Trophoblast cell (in vitro differentiated cells and primary cell): Measurements from ENCODE around the gene KIRREL3.

Experiments used
- DNase-seq, 2 donors: peaks; one replicate each; pipeline ENCODE4 v3.0.0-alpha.2; 2016
- H2AFZ ChIP-seq: 2 replicates; pipeline ENCODE4 v1.6.1; 2013; ENCODE audit warnings: low read length, moderate library complexity, mild to moderate bottlenecking; ENCODE audit not compliant: insufficient read depth, poor library complexity
- H2AK5ac ChIP-seq: 2 replicates; pipeline ENCODE4 v1.6.1; 2013; ENCODE audit warnings: mild to moderate bottlenecking, low read length
- H2BK120ac ChIP-seq: 2 replicates; pipeline ENCODE4 v1.6.1; 2013; ENCODE audit warnings: low read length, mild to moderate bottlenecking, moderate library complexity; ENCODE audit not compliant: insufficient read depth, poor library complexity
- H2BK12ac ChIP-seq: 2 replicates; pipeline ENCODE4 v1.6.1; 2013; ENCODE audit warnings: mild to moderate bottlenecking, low read length, moderate library complexity
- H2BK5ac ChIP-seq: 2 replicates; pipeline ENCODE4 v1.6.1; 2013; ENCODE audit warnings: low read length, low read depth, moderate library complexity, mild to moderate bottlenecking; ENCODE audit not compliant: poor library complexity
- H3K14ac ChIP-seq: 2 replicates; pipeline ENCODE4 v1.6.1; 2013; ENCODE audit warnings: mild to moderate bottlenecking, low read length
- H3K18ac ChIP-seq: 2 replicates; pipeline ENCODE4 v1.6.1; 2013; ENCODE audit warnings: mild to moderate bottlenecking, low read length
- H3K23ac ChIP-seq: 2 replicates; pipeline ENCODE4 v1.6.1; 2013; ENCODE audit warnings: low read length
- H3K27ac ChIP-seq: 2 replicates; pipeline ENCODE4 v1.5.1; 2013; ENCODE audit warnings: low read depth, mild to moderate bottlenecking, inconsistent platforms, low read length, moderate library complexity
- H3K27me3 ChIP-seq: 2 replicates; pipeline ENCODE4 v1.6.1; 2013; ENCODE audit warnings: inconsistent platforms, mild to moderate bottlenecking, low read length, moderate library complexity; ENCODE audit not compliant: insufficient read depth
- H3K36me3 ChIP-seq, 2 experiments: 1 replicate in 1 of 2; 2 replicates in 1 of 2; pipeline ENCODE4 v1.6.1; 2013; ENCODE audit warnings: low read length in 2 of 2, mild to moderate bottlenecking in 2 of 2, moderate library complexity in 1 of 2; ENCODE audit not compliant: insufficient read depth in 2 of 2, control insufficient read depth in 1 of 2
- H3K4ac ChIP-seq: 2 replicates; pipeline ENCODE4 v1.6.1; 2013; ENCODE audit warnings: low read depth, mild to moderate bottlenecking, low read length, moderate library complexity
- H3K4me1 ChIP-seq, 2 experiments: 1 replicate in 1 of 2; 2 replicates in 1 of 2; pipeline ENCODE4 v1.6.1; 2013; ENCODE audit warnings: low read length in 2 of 2, mild to moderate bottlenecking in 2 of 2, moderate library complexity in 1 of 2; ENCODE audit not compliant: insufficient read depth in 2 of 2, control insufficient read depth in 1 of 2
- H3K4me2 ChIP-seq: 2 replicates; pipeline ENCODE4 v1.6.1; 2013; ENCODE audit warnings: inconsistent platforms, mild to moderate bottlenecking, low read length, moderate library complexity
- H3K4me3 ChIP-seq: 2 replicates; pipeline ENCODE4 v1.5.1; 2013; ENCODE audit warnings: mild to moderate bottlenecking, low read depth, low read length, inconsistent platforms
- H3K79me1 ChIP-seq: one replicate; pipeline ENCODE4 v1.6.1; 2013; ENCODE audit warnings: low read length
- H3K79me2 ChIP-seq: 2 replicates; pipeline ENCODE4 v1.6.1; 2013; ENCODE audit warnings: low read length, mild to moderate bottlenecking; ENCODE audit not compliant: control insufficient read depth, insufficient read depth, poor library complexity
- H3K9ac ChIP-seq: 2 replicates; pipeline ENCODE4 v1.6.1; 2013; ENCODE audit warnings: mild to moderate bottlenecking, low read length
- H3K9me3 ChIP-seq: 2 replicates; pipeline ENCODE4 v1.6.1; 2013; ENCODE audit warnings: low read depth, mild to moderate bottlenecking, control low read depth, inconsistent platforms, low read length; ENCODE audit not compliant: insufficient read depth
- H4K12ac ChIP-seq: 2 replicates; pipeline ENCODE4 v1.6.1; 2013; ENCODE audit warnings: low read depth, mild to moderate bottlenecking, low read length, moderate library complexity
- H4K8ac ChIP-seq: 2 replicates; pipeline ENCODE4 v1.6.1; 2013; ENCODE audit warnings: low read depth, mild to moderate bottlenecking, low read length, moderate library complexity
- H4K91ac ChIP-seq: one replicate; pipeline ENCODE4 v1.6.1; 2013; ENCODE audit warnings: low read depth, mild to moderate bottlenecking, low read length, moderate library complexity
- WGBS: extraction: QIAGEN DNeasy Blood & Tissue Kit; methylation state at CpG from one replicate; pipeline ENCODE4 v1.1.7; 2013; ENCODE audit warnings: missing lambda C conversion rate; ENCODE audit not compliant: insufficient read length, insufficient coverage; ENCODE audit errors: extremely low coverage; 5-methylcytosine and 5-hydroxymethylcytosine counted together

The KIRREL3 gene

DNA sequence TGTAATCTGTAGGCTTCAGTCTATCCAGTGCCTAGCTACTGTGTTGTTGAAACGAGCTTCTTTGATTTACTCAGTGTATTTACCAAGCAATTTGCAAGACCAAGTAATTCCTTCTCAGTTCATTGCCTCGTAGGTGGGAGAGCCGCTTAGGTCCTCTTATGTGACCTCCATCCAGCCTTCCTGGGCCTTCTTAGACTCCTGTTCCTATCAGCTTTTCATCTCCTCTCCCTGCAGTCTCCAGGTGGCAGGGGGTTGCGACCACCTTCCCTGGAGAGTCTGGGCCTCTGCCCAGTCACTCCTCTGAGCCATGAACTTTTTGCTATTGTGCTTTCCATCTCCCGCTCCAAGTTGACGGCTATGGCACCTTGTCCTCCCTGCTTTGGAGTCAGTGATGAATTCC, 251.8 kb downstream of the KIRREL3 start:
- Histone ChIP-seq H3K9ac (no peak overlapping the region), H3K79me2 (no peaks in the 10 kb centered on the region), H4K12ac (no peak overlapping the region), H3K23ac (no peak overlapping the region), H2BK12ac (no peak overlapping the region), H3K18ac (no peak overlapping the region), H3K27ac (no peak overlapping the region), H3K27me3 (no peaks in the 10 kb centered on the region), H3K9me3 (no peaks in the 10 kb centered on the region), H3K36me3 (no peaks in the 10 kb centered on the region), H3K79me1 (no peaks in the 10 kb centered on the region), H4K8ac (no peak overlapping the region), H4K91ac (no peak overlapping the region), H3K4me2 (no peak overlapping the region), H3K14ac (no peak overlapping the region), H2BK120ac (no peak overlapping the region), H3K4me3 (no peak overlapping the region), H3K4ac (no peak overlapping the region), H2BK5ac (no peak overlapping the region), H2AFZ (no peak overlapping the region), H2AK5ac (no peak overlapping the region), H3K4me1 (no peaks in the 10 kb centered on the region)
- no CpG with 5 or more reads among the region's 6 CpGs for WGBS
- no peak for DNase-seq

DNA sequence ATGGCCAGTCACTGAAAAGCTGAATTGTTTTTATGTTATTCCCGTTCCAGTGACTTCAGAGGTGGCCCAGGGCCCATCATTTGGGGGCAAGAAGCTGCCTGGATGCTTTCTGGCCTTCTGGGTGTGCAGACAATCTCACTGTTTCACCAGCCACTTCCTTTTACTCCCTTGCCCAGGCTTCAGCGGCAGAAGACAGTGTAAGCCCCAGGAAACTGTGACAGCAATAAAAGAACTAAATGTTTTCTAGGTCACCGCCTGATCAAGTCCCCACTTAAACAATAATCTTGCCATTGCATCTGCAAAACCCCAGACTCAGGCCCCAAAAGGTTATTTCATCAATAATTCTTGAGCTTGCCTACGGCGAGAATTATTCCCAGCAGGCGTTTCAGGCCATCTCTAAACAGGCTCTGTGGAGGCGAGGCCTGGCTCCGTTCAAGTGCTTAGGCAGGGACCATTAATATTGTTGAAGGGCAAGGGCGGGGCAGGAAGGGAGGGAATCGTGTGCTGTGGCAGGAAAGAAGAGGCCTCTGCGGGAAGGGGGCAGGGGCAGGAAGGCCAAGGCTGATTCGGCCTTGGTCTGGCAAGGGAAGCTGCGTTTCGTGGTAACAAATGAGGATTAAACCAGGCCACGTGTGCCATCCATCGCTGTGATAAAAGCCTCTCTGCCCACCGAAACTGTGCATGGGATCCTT, 252.3 kb downstream of the KIRREL3 start:
- Histone ChIP-seq H4K8ac (no peak overlapping the region), H3K4ac (no peak overlapping the region), H2BK5ac (no peak overlapping the region), H3K4me3 (no peak overlapping the region), H3K4me2 (no peak overlapping the region), H3K9me3 (no peaks in the 10 kb centered on the region), H2AK5ac (no peak overlapping the region), H3K36me3 (no peaks in the 10 kb centered on the region), H3K27ac (no peak overlapping the region), H3K9ac (no peak overlapping the region), H2AFZ (no peak overlapping the region), H3K79me1 (no peaks in the 10 kb centered on the region), H3K18ac (no peak overlapping the region), H4K12ac (no peak overlapping the region), H3K14ac (no peak overlapping the region), H2BK120ac (no peak overlapping the region), H3K23ac (no peak overlapping the region), H3K4me1 (no peaks in the 10 kb centered on the region), H3K79me2 (no peaks in the 10 kb centered on the region), H3K27me3 (no peaks in the 10 kb centered on the region), H2BK12ac (no peak overlapping the region), H4K91ac (no peak overlapping the region)
- no CpG with 5 or more reads among the region's 17 CpGs for WGBS
- DNase-seq = no peak

DNA sequence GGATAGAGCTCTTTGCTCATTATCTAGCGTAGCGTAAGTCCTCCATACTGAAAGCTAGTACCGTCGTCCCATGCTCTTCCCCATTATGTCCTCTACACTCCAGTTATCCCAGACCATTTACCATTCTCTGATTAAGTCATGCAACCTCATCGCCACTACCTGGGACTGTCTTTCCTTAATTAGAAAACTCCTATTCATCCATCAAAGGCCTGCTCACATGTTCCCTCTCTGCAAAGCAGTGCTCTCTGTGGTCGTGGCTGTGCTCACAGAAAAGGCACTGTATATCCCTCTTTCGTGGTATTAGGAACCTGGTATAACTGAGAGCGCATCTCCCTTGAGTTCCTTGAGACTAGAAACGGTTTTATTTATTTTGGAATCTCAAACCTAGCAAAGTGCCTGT, 253.3 kb downstream of the KIRREL3 start:
- Histone ChIP-seq H2BK5ac (no peak overlapping the region), H3K14ac (no peak overlapping the region), H3K4me2 (no peak overlapping the region), H3K23ac (no peak overlapping the region), H3K18ac (no peak overlapping the region), H3K4me3 (no peak overlapping the region), H3K9me3 (no peaks in the 10 kb centered on the region), H2BK12ac (no peak overlapping the region), H3K4ac (no peak overlapping the region), H4K91ac (no peak overlapping the region), H3K27me3 (no peaks in the 10 kb centered on the region), H3K4me1 (no peaks in the 10 kb centered on the region), H4K12ac (no peak overlapping the region), H3K79me1 (no peaks in the 10 kb centered on the region), H4K8ac (no peak overlapping the region), H3K79me2 (no peaks in the 10 kb centered on the region), H3K27ac (no peak overlapping the region), H3K9ac (no peak overlapping the region), H2BK120ac (no peak overlapping the region), H2AFZ (no peak overlapping the region), H3K36me3 (no peaks in the 10 kb centered on the region), H2AK5ac (no peak overlapping the region)
- WGBS = no CpG with 5 or more reads among the region's 9 CpGs
- no peak for DNase-seq

DNA sequence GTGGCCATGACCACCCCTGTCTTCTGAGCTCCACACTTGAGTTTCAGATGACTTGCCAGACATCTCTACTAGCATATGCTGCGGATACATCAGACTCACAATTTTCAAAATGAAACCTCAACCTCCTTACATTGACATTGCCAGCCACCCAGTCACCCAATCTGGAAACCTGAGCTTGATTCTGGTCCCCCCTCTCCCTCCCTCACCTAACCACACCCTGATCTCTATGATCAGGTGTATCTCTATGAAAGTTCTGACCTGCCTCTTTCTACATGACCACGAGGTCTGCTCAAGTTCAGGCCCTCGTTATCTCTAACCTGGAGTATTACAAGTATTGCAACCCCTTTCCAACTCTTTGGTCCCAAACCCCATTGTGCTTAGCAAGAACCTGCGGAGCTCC, 254.1 kb downstream of the KIRREL3 start:
- no peak overlapping the region for H3K4me2 ChIP-seq
- H3K79me1 ChIP-seq = no peaks in the 10 kb centered on the region
- no peak overlapping the region for H3K18ac ChIP-seq
- H2BK120ac ChIP-seq = no peak overlapping the region
- no peak overlapping the region for H3K27ac ChIP-seq
- H3K4ac ChIP-seq = no peak overlapping the region
- H3K4me3 ChIP-seq = no peak overlapping the region
- H3K36me3 ChIP-seq = no peaks in the 10 kb centered on the region
- no peak overlapping the region for H4K12ac ChIP-seq
- WGBS = no CpG with 5 or more reads among the region's 4 CpGs
- no peaks in the 10 kb centered on the region for H3K27me3 ChIP-seq
- H3K23ac ChIP-seq = no peak overlapping the region
- no peak overlapping the region for H2BK12ac ChIP-seq
- H3K14ac ChIP-seq = no peak overlapping the region
- H2AK5ac ChIP-seq = no peak overlapping the region
- H3K9ac ChIP-seq = no peak overlapping the region
- H2BK5ac ChIP-seq = no peak overlapping the region
- no peak for DNase-seq
- H3K9me3 ChIP-seq = no peaks in the 10 kb centered on the region
- H2AFZ ChIP-seq = no peak overlapping the region
- H3K79me2 ChIP-seq = no peaks in the 10 kb centered on the region
- H4K91ac ChIP-seq = no peak overlapping the region
- H4K8ac ChIP-seq = no peak overlapping the region
- no peaks in the 10 kb centered on the region for H3K4me1 ChIP-seq
